H1 (cell line): ENCODE results near the gene ACAA1. TPM values are rescaled to one million over a fixed set of nuclear protein-coding genes. Genes with fewer than 3 reads are reported as not detected.

Source experiments
- KDM5A ChIP-seq: fragments of 200-600 bp; IDR thresholded peaks from 2 replicates; pipeline ENCODE4 v1.7.1; 2012; ENCODE audit warnings: mild to moderate bottlenecking, low read length, inconsistent platforms, mixed read lengths
- SAP30 ChIP-seq: fragments of 300-600 bp; sonication (generic); IDR thresholded peaks from 2 replicates; pipeline ENCODE4 v1.7.1; 2012; ENCODE audit warnings: low read length, moderate library complexity, mild to moderate bottlenecking, inconsistent platforms; ENCODE audit not compliant: insufficient read depth, insufficient replicate concordance
- SIX5 ChIP-seq: IDR thresholded peaks from 2 replicates; pipeline ENCODE4 v1.6.1; 2011; ENCODE audit warnings: mild to moderate bottlenecking, low read depth, low read length
- TAF1 ChIP-seq: IDR thresholded peaks from 2 replicates; pipeline ENCODE4 v1.6.1; 2011; ENCODE audit warnings: mild to moderate bottlenecking, low read depth, low read length
- polyA plus RNA-seq, 7 experiments: library from polyadenylated mRNA; depleted of rRNA in 3 of 7; stranded (reverse) in 5 of 7; unstranded in 2 of 7; fragments of >200 nt in 5 of 7; fragments of 200-250 nt in 2 of 7; gene quantifications; 1 replicate in 5 of 7; 2 replicates in 1 of 7; 4 replicates in 1 of 7; pipeline versions ENCODE4 v1.2.1 to v1.2.3, GENCODE V29; 2011 to 2013; ENCODE audit warnings: missing spikeins in 2 of 7, mixed read lengths in 2 of 7
- total RNA-seq: library from RNA; stranded (reverse); fragmentation: NEBNext Ultra II Directional; extraction: Animal tissue kit (Norgen Biotek cat#: 25700); gene quantifications from 2 replicates; pipeline ENCODE4 v1.2.1, GENCODE V29; 2021
- TF ChIP-seq, protein P1 (sequence below): fragments of 300-600 bp; sonication (generic); IDR thresholded peaks from 2 replicates; pipeline ENCODE4 v1.7.1; 2012; ENCODE audit warnings: low read length, moderate library complexity, mild to moderate bottlenecking, inconsistent platforms; ENCODE audit not compliant: insufficient replicate concordance

Gene ACAA1
- total and polyA plus RNA-seq, 2 of the 8 experiments (the other 6 are each of a cell fraction or from before 2014, with no cell fraction given), result 23.1 to 34.8 TPM

- TF ChIP-seq, protein P1, sequence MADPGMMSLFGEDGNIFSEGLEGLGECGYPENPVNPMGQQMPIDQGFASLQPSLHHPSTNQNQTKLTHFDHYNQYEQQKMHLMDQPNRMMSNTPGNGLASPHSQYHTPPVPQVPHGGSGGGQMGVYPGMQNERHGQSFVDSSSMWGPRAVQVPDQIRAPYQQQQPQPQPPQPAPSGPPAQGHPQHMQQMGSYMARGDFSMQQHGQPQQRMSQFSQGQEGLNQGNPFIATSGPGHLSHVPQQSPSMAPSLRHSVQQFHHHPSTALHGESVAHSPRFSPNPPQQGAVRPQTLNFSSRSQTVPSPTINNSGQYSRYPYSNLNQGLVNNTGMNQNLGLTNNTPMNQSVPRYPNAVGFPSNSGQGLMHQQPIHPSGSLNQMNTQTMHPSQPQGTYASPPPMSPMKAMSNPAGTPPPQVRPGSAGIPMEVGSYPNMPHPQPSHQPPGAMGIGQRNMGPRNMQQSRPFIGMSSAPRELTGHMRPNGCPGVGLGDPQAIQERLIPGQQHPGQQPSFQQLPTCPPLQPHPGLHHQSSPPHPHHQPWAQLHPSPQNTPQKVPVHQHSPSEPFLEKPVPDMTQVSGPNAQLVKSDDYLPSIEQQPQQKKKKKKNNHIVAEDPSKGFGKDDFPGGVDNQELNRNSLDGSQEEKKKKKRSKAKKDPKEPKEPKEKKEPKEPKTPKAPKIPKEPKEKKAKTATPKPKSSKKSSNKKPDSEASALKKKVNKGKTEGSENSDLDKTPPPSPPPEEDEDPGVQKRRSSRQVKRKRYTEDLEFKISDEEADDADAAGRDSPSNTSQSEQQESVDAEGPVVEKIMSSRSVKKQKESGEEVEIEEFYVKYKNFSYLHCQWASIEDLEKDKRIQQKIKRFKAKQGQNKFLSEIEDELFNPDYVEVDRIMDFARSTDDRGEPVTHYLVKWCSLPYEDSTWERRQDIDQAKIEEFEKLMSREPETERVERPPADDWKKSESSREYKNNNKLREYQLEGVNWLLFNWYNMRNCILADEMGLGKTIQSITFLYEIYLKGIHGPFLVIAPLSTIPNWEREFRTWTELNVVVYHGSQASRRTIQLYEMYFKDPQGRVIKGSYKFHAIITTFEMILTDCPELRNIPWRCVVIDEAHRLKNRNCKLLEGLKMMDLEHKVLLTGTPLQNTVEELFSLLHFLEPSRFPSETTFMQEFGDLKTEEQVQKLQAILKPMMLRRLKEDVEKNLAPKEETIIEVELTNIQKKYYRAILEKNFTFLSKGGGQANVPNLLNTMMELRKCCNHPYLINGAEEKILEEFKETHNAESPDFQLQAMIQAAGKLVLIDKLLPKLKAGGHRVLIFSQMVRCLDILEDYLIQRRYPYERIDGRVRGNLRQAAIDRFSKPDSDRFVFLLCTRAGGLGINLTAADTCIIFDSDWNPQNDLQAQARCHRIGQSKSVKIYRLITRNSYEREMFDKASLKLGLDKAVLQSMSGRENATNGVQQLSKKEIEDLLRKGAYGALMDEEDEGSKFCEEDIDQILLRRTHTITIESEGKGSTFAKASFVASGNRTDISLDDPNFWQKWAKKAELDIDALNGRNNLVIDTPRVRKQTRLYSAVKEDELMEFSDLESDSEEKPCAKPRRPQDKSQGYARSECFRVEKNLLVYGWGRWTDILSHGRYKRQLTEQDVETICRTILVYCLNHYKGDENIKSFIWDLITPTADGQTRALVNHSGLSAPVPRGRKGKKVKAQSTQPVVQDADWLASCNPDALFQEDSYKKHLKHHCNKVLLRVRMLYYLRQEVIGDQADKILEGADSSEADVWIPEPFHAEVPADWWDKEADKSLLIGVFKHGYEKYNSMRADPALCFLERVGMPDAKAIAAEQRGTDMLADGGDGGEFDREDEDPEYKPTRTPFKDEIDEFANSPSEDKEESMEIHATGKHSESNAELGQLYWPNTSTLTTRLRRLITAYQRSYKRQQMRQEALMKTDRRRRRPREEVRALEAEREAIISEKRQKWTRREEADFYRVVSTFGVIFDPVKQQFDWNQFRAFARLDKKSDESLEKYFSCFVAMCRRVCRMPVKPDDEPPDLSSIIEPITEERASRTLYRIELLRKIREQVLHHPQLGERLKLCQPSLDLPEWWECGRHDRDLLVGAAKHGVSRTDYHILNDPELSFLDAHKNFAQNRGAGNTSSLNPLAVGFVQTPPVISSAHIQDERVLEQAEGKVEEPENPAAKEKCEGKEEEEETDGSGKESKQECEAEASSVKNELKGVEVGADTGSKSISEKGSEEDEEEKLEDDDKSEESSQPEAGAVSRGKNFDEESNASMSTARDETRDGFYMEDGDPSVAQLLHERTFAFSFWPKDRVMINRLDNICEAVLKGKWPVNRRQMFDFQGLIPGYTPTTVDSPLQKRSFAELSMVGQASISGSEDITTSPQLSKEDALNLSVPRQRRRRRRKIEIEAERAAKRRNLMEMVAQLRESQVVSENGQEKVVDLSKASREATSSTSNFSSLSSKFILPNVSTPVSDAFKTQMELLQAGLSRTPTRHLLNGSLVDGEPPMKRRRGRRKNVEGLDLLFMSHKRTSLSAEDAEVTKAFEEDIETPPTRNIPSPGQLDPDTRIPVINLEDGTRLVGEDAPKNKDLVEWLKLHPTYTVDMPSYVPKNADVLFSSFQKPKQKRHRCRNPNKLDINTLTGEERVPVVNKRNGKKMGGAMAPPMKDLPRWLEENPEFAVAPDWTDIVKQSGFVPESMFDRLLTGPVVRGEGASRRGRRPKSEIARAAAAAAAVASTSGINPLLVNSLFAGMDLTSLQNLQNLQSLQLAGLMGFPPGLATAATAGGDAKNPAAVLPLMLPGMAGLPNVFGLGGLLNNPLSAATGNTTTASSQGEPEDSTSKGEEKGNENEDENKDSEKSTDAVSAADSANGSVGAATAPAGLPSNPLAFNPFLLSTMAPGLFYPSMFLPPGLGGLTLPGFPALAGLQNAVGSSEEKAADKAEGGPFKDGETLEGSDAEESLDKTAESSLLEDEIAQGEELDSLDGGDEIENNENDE, result no peak
- no peak for TF ChIP-seq TAF1
- no peak for TF ChIP-seq SIX5
- no peak for TF ChIP-seq SAP30
- TF ChIP-seq KDM5A, result no peak
Observed at GRCh38 chr3:38094999-38095398, 41.9 kb downstream of the ACAA1 start (continued).
